ENCODE data around the gene IGFBP2.

IGFBP2 gene

GRCh38 chr2:216700088-216700567 is 66.9 kb downstream of the IGFBP2 start:
- Histone ChIP-seq H3K27ac (ENCODE audit: low read length) (no peak overlapping the region), H3K4me3 (ENCODE audit: low read length) (no peak overlapping the region), H2AFZ (ENCODE audit: low read depth, low read length) (no peak overlapping the region), H4K20me1 (ENCODE audit: insufficient read depth, low read length) (no peaks in the 10 kb centered on the region), H3K9me3 (ENCODE audit: insufficient read depth, low read length) (no peaks in the 10 kb centered on the region), H3K79me2 (ENCODE audit: low read length) (no peaks in the 10 kb centered on the region), H3K4me2 (ENCODE audit: low read length) (no peak overlapping the region), H3K27me3 (ENCODE audit: low read depth, low read length) (peaks cover 19% of the 10 kb centered on the region), H3K36me3 (replicated peaks; ENCODE audit: low read depth, low read length) (no peaks in the 10 kb centered on the region), H3K9ac (ENCODE audit: low read length) (no peak overlapping the region), H3K4me1 (ENCODE audit: low read length) (no peaks in the 10 kb centered on the region)
- TF ChIP-seq EZH2phosphoT487 (IDR thresholded peaks at IDR 0.05; ENCODE audit: low read depth) = no peak
- no peak for TF ChIP-seq CTCF (IDR thresholded peaks at IDR 0.05; ENCODE audit: low read depth, low read length)

DNA sequence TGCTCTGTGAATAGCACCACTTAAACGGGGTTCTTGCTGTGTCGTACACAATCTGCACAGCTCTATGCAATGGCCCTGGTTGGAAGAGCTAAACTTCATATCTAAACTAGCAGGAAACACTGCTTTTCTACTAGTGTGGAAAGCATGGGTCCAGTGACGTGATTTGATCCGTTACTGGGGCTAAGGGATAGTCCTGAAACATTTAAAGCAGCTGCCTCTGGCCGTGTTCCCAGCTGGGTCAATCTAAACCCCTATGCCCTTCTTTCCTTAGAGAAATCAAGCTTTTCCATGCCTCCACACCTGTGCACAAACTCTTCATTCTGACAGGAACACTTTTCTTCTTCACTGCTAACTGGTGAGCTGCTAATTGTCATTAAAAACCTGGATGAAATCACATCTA is 67.6 kb downstream of the IGFBP2 start:
- TF ChIP-seq CTCF (IDR thresholded peaks at IDR 0.05; ENCODE audit: low read depth, low read length) (no peak), EZH2phosphoT487 (IDR thresholded peaks at IDR 0.05; ENCODE audit: low read depth) (no peak)

GRCh38 chr2:216701544-216701943 is 68.3 kb downstream of the IGFBP2 start:
- no peak overlapping the region for H3K4me2 ChIP-seq (ENCODE audit: low read length)
- H3K9ac ChIP-seq (ENCODE audit: low read length) = no peak overlapping the region
- TF ChIP-seq EZH2phosphoT487 (IDR thresholded peaks at IDR 0.05; ENCODE audit: low read depth) = no peak
- no peak for TF ChIP-seq CTCF (IDR thresholded peaks at IDR 0.05; ENCODE audit: low read depth, low read length)
- H3K27ac ChIP-seq (ENCODE audit: low read length) = no peak overlapping the region
- H3K9me3 ChIP-seq (ENCODE audit: insufficient read depth, low read length) = no peaks in the 10 kb centered on the region
- H3K79me2 ChIP-seq (ENCODE audit: low read length) = no peaks in the 10 kb centered on the region
- H3K4me3 ChIP-seq (ENCODE audit: low read length) = no peak overlapping the region
- no peaks in the 10 kb centered on the region for H4K20me1 ChIP-seq (ENCODE audit: insufficient read depth, low read length)
- H3K27me3 ChIP-seq (ENCODE audit: low read depth, low read length) = peaks cover 19% of the 10 kb centered on the region
- no peaks in the 10 kb centered on the region for H3K4me1 ChIP-seq (ENCODE audit: low read length)
- no peak overlapping the region for H2AFZ ChIP-seq (ENCODE audit: low read depth, low read length)
- no peaks in the 10 kb centered on the region for H3K36me3 ChIP-seq (replicated peaks; ENCODE audit: low read depth, low read length)

More for the DNA sequence above, 67.6 kb downstream of the IGFBP2 start:
- Histone ChIP-seq H3K79me2 (ENCODE audit: low read length) (no peaks in the 10 kb centered on the region), H3K9ac (ENCODE audit: low read length) (no peak overlapping the region), H4K20me1 (ENCODE audit: insufficient read depth, low read length) (no peaks in the 10 kb centered on the region), H3K27me3 (ENCODE audit: low read depth, low read length) (peaks cover 19% of the 10 kb centered on the region), H2AFZ (ENCODE audit: low read depth, low read length) (no peak overlapping the region), H3K36me3 (replicated peaks; ENCODE audit: low read depth, low read length) (no peaks in the 10 kb centered on the region), H3K4me1 (ENCODE audit: low read length) (no peaks in the 10 kb centered on the region), H3K27ac (ENCODE audit: low read length) (no peak overlapping the region), H3K9me3 (ENCODE audit: insufficient read depth, low read length) (no peaks in the 10 kb centered on the region), H3K4me3 (ENCODE audit: low read length) (no peak overlapping the region), H3K4me2 (ENCODE audit: low read length) (no peak overlapping the region)

- no peak overlapping the region for H3K27ac ChIP-seq (ENCODE audit: low read length)
- H3K9ac ChIP-seq (ENCODE audit: low read length) = no peak overlapping the region
- no peaks in the 10 kb centered on the region for H3K36me3 ChIP-seq (replicated peaks; ENCODE audit: low read depth, low read length)
- H2AFZ ChIP-seq (ENCODE audit: low read depth, low read length) = no peak overlapping the region
- H3K79me2 ChIP-seq (ENCODE audit: low read length) = no peaks in the 10 kb centered on the region
- H3K4me3 ChIP-seq (ENCODE audit: low read length) = no peak overlapping the region
- no peaks in the 10 kb centered on the region for H3K9me3 ChIP-seq (ENCODE audit: insufficient read depth, low read length)
- no peaks in the 10 kb centered on the region for H4K20me1 ChIP-seq (ENCODE audit: insufficient read depth, low read length)
- H3K4me2 ChIP-seq (ENCODE audit: low read length) = no peak overlapping the region
- TF ChIP-seq CTCF (IDR thresholded peaks at IDR 0.05; ENCODE audit: low read depth, low read length) (no peak), EZH2phosphoT487 (IDR thresholded peaks at IDR 0.05; ENCODE audit: low read depth) (no peak)
- H3K4me1 ChIP-seq (ENCODE audit: low read length) = no peaks in the 10 kb centered on the region
- peaks cover 18% of the 10 kb centered on the region for H3K27me3 ChIP-seq (ENCODE audit: low read depth, low read length)
Measured at GRCh38 chr2:216702756-216703155, 69.5 kb downstream of the IGFBP2 start.
